HCT116 (cell line): ENCODE measurements around the gene HLA-DPB1. TPM values are rescaled to one million over a fixed set of nuclear protein-coding genes. Genes with fewer than 3 reads are reported as not detected.

Experiments
- ATAC-seq: fragments of 200-7000 bp; cut with Tn5 transposase; 2 replicates; pipeline ENCODE4 v1.9.1; 2020; ENCODE audit warnings: mild to moderate bottlenecking, moderate library complexity
- BruUV-seq: library from RNA; stranded (reverse); fragments of 400-500 nt; replicated peaks from 2 replicates; lab custom pipeline; 2021; lab: Mats Ljungman, UMichigan
- CTCF ChIA-PET: fragments of 300-600 bp; sonication (Branson Sonifier 250); formaldehyde crosslinking; loops from one replicate; lab custom pipeline; 2021; ENCODE audit warnings: antibody characterized with exemption; lab: Charles Lee
- POLR2A ChIA-PET: fragments of 300-600, 350-600 bp; sonication (Branson Sonifier 250); formaldehyde crosslinking; loops from one replicate; lab custom pipeline; 2021; ENCODE audit warnings: antibody characterized with exemption; lab: Charles Lee
- RAD21 ChIA-PET, 2 experiments: fragments of 300-600 bp; sonication (Branson Sonifier 250); formaldehyde crosslinking; loops; one replicate each; lab custom pipeline; 2023; ENCODE audit warnings: low total read pairs in 2 of 2; ENCODE audit not compliant: uncharacterized antibody in 2 of 2, unreplicated experiment in 2 of 2, low non-redundant PET in 1 of 2; lab: Charles Lee
- DNase-seq: peaks from one replicate; pipeline ENCODE4 v3.0.0-alpha.2; 2010; ENCODE audit warnings: low read depth, low spot score
- H2AFZ ChIP-seq: fragments of 200-600 bp; shearing (Covaris generic), sonication (generic); 2 replicates; pipeline ENCODE4 v1.6.1; 2017; ENCODE audit warnings: low read depth, mixed run types, mixed read lengths, antibody characterized with exemption, low read length; ENCODE audit not compliant: poor library complexity, severe bottlenecking
- H3K27ac ChIP-seq: 2 replicates; pipeline ENCODE4 v1.5.1; 2012; ENCODE audit warnings: low read depth, low read length
- H3K27me3 ChIP-seq: fragments of 200-600 bp; sonication (generic); 2 replicates; pipeline ENCODE4 v1.6.1; 2016; ENCODE audit warnings: mixed run types, low read length, mixed read lengths; ENCODE audit not compliant: insufficient read depth
- H3K36me3 ChIP-seq, 2 experiments: fragments of 200-500 bp in 1 of 2; fragments of 200-600 bp in 1 of 2; sonication (Bioruptor generic) in 1 of 2; sonication (generic) in 1 of 2; 2 replicates each; pipeline versions ENCODE4 v1.5.1 to v1.6.1; 2014 to 2016; ENCODE audit warnings: low read length in 2 of 2, inconsistent platforms in 1 of 2, mixed read lengths in 1 of 2, mixed run types in 1 of 2; ENCODE audit not compliant: insufficient read depth in 2 of 2, control insufficient read depth in 1 of 2
- H3K4me1 ChIP-seq, 2 experiments: fragments of 200-600 bp in 1 of 2; sonication (generic) in 1 of 2; 2 replicates each; pipeline versions ENCODE4 v1.5.1 to v1.6.1; 2012 to 2017; ENCODE audit warnings: low read length in 2 of 2, inconsistent platforms in 1 of 2, mild to moderate bottlenecking in 1 of 2, mixed read lengths in 1 of 2, mixed run types in 1 of 2, moderate library complexity in 1 of 2; ENCODE audit not compliant: insufficient read depth in 2 of 2, control insufficient read depth in 1 of 2
- H3K4me2 ChIP-seq: fragments of 200-600 bp; sonication (generic); 2 replicates; pipeline ENCODE4 v1.6.1; 2017; ENCODE audit warnings: mixed run types, low read length, mixed read lengths
- H3K4me3 ChIP-seq, 2 experiments: fragments of 200-600 bp in 1 of 2; sonication (generic) in 1 of 2; replicated peaks in 1 of 2; 2 replicates each; pipeline ENCODE4 v1.5.1; 2011 to 2016; ENCODE audit warnings: low read length in 2 of 2, control low read depth in 1 of 2, low read depth in 1 of 2, mild to moderate bottlenecking in 1 of 2, mixed read lengths in 1 of 2, mixed run types in 1 of 2
- H3K79me2 ChIP-seq: fragments of 200-600 bp; sonication (generic); 2 replicates; pipeline ENCODE4 v1.6.1; 2017; ENCODE audit warnings: mild to moderate bottlenecking, mixed run types, low read length, moderate library complexity, mixed read lengths; ENCODE audit not compliant: insufficient read depth
- H3K9ac ChIP-seq: fragments of 200-600 bp; sonication (generic); 2 replicates; pipeline ENCODE4 v1.6.1; 2016; ENCODE audit warnings: low read length, mixed read lengths
- H3K9me2 ChIP-seq: fragments of 200-600 bp; sonication (generic), shearing (Covaris generic); 2 replicates; pipeline ENCODE4 v1.6.1; 2017; ENCODE audit warnings: mixed run types, mild to moderate bottlenecking, moderate library complexity; ENCODE audit not compliant: insufficient read depth
- H3K9me3 ChIP-seq, 2 experiments: fragments of 200-500 bp in 1 of 2; fragments of 200-600 bp in 1 of 2; sonication (Bioruptor generic) in 1 of 2; sonication (generic) in 1 of 2; 2 replicates each; pipeline ENCODE4 v1.6.1; 2014 to 2017; ENCODE audit warnings: low read length in 2 of 2, mixed read lengths in 2 of 2, inconsistent platforms in 1 of 2, low read depth in 1 of 2, mild to moderate bottlenecking in 1 of 2, mixed run types in 1 of 2, moderate library complexity in 1 of 2; ENCODE audit not compliant: control insufficient read depth in 1 of 2, insufficient read depth in 1 of 2
- H4K20me1 ChIP-seq: fragments of 200-600 bp; sonication (generic), shearing (Covaris generic); 2 replicates; pipeline ENCODE4 v1.6.1; 2017; ENCODE audit warnings: mixed run types, mild to moderate bottlenecking, moderate library complexity; ENCODE audit not compliant: insufficient read depth
- CBX3 ChIP-seq: IDR thresholded peaks from 2 replicates; pipeline ENCODE4 v1.6.1; 2012; ENCODE audit warnings: low read depth
- JUND ChIP-seq: IDR thresholded peaks from 2 replicates; pipeline ENCODE4 v1.6.1; 2012
- intact Hi-C: fragments of 100-400 bp; cut with micrococcal nuclease; formaldehyde crosslinking; loops from 2 replicates; pipeline ENCODE4 v1.10.0; 2022
- total RNA-seq: library from RNA; stranded (reverse); gene quantifications from one replicate; pipeline ENCODE4 v1.2.1, GENCODE V29; 2021; ENCODE audit not compliant: unreplicated experiment
- TF ChIP-seq, protein P1 (sequence below), 3 experiments: fragments of 200-600 bp in 1 of 3; sonication (generic) in 1 of 3; IDR thresholded peaks in 2 of 3; conservative IDR thresholded peaks in 1 of 3; 2 replicates each; pipeline ENCODE4 v1.5.1; 2012 to 2017; ENCODE audit warnings: low read depth in 2 of 3, low read length in 2 of 3, antibody characterized with exemption in 1 of 3, borderline replicate concordance in 1 of 3, control low read depth in 1 of 3, mild to moderate bottlenecking in 1 of 3, mixed read lengths in 1 of 3, mixed run types in 1 of 3, moderate library complexity in 1 of 3; ENCODE audit not compliant: insufficient read depth in 1 of 3

HLA-DPB1 gene
- total RNA-seq, 1 experiment from 2014 or later: 1.5 TPM

- BruUV-seq: no TSS peak
- H3K27me3 ChIP-seq: peaks cover 17% of the 10 kb centered on the region
- RAD21 ChIA-PET: no interaction called here
- intact Hi-C loops: no loop called here
- no peak overlapping the region for H3K9ac ChIP-seq
- no peak for TF ChIP-seq CBX3
- POLR2A ChIA-PET: no interaction called here
- H3K27ac ChIP-seq: no peak overlapping the region
- H3K4me3 ChIP-seq: no peak overlapping the region
- no peaks in the 10 kb centered on the region for H4K20me1 ChIP-seq
- no peaks in the 10 kb centered on the region for H3K9me2 ChIP-seq
- H3K79me2 ChIP-seq: no peaks in the 10 kb centered on the region
- no peak overlapping the region for H3K4me2 ChIP-seq
- H3K9me3 ChIP-seq: no peaks in the 10 kb centered on the region
- no peaks in the 10 kb centered on the region for H3K36me3 ChIP-seq
- ATAC-seq (no peak), DNase-seq (no peak)
- CTCF ChIA-PET: no interaction called here
- H2AFZ ChIP-seq: no peak overlapping the region
- no peaks in the 10 kb centered on the region for H3K4me1 ChIP-seq
Measured at GRCh38 chr6:33034554-33034953, 41.2 kb upstream of the HLA-DPB1 start.

DNA sequence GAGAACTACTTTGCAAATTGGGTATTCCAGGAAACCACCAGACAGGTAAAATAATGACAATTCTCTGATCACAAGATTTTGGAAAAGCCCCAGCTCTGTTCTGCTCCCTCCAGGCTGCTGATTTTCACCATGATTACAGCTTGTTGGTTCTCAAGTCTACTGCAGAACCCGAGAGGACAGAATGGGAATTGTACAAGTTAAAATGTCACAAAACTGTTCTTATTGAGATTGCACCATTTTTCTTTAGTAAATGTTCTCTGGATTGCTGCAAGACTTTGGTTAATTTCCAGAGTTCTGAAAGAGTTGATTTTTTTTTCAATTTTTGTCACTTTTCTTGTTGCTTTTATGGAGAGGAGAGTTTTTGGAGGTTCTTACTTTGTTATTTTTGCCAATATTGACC, 39.3 kb upstream of the HLA-DPB1 start:
- ChIA-PET RAD21 (no interaction called here), CTCF (no interaction called here)
- Histone ChIP-seq H3K4me3 (no peak overlapping the region), H2AFZ (no peak overlapping the region)
- TF ChIP-seq, protein P1, sequence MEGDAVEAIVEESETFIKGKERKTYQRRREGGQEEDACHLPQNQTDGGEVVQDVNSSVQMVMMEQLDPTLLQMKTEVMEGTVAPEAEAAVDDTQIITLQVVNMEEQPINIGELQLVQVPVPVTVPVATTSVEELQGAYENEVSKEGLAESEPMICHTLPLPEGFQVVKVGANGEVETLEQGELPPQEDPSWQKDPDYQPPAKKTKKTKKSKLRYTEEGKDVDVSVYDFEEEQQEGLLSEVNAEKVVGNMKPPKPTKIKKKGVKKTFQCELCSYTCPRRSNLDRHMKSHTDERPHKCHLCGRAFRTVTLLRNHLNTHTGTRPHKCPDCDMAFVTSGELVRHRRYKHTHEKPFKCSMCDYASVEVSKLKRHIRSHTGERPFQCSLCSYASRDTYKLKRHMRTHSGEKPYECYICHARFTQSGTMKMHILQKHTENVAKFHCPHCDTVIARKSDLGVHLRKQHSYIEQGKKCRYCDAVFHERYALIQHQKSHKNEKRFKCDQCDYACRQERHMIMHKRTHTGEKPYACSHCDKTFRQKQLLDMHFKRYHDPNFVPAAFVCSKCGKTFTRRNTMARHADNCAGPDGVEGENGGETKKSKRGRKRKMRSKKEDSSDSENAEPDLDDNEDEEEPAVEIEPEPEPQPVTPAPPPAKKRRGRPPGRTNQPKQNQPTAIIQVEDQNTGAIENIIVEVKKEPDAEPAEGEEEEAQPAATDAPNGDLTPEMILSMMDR (IDR thresholded peaks at IDR 0.05 in 2 of 3, conservative IDR thresholded peaks at IDR 0.05 in 1 of 3; ENCODE audit: borderline replicate concordance in 1 of 3, insufficient read depth in 1 of 3, low read depth in 2 of 3, low read length in 2 of 3): no peak
- TF ChIP-seq JUND: no peak
- TF ChIP-seq, all 23 proteins: peak for 0
- no peak overlapping the region for H3K4me2 ChIP-seq
- no peak for ATAC-seq
- no peak overlapping the region for H3K9ac ChIP-seq
- DNase-seq: no peak
- no peaks in the 10 kb centered on the region for H3K9me2 ChIP-seq
- H3K36me3 ChIP-seq: no peaks in the 10 kb centered on the region
- intact Hi-C loops: no loop called here
- POLR2A ChIA-PET: no interaction called here
- H3K27me3 ChIP-seq: no peaks in the 10 kb centered on the region
- no TSS peak for BruUV-seq
- H3K4me1 ChIP-seq: no peaks in the 10 kb centered on the region
- H3K9me3 ChIP-seq: no peaks in the 10 kb centered on the region
- no peak overlapping the region for H3K27ac ChIP-seq
- H4K20me1 ChIP-seq: no peaks in the 10 kb centered on the region
- no peaks in the 10 kb centered on the region for H3K79me2 ChIP-seq
